Myometrial cell (primary cell): Measurements from ENCODE around the gene ITSN1. TPM values are rescaled to one million over a fixed set of nuclear protein-coding genes. Genes with fewer than 3 reads are reported as not detected.

Source experiments
- total RNA-seq: library from RNA; depleted of rRNA; stranded (reverse); fragments of >200 nt; gene quantifications from 2 replicates; pipeline ENCODE4 v1.2.3, GENCODE V29; 2015

Gene ITSN1
- 35.7 and 62.7 TPM in 2 replicates for total RNA-seq

GRCh38 chr21:33642027-33642895 is at the start of gene ITSN1:
Gene ITSN1 (plus strand): TSS chr21:33642501. CDS start chr21:33718829, 76,328 bp downstream.

DNA sequence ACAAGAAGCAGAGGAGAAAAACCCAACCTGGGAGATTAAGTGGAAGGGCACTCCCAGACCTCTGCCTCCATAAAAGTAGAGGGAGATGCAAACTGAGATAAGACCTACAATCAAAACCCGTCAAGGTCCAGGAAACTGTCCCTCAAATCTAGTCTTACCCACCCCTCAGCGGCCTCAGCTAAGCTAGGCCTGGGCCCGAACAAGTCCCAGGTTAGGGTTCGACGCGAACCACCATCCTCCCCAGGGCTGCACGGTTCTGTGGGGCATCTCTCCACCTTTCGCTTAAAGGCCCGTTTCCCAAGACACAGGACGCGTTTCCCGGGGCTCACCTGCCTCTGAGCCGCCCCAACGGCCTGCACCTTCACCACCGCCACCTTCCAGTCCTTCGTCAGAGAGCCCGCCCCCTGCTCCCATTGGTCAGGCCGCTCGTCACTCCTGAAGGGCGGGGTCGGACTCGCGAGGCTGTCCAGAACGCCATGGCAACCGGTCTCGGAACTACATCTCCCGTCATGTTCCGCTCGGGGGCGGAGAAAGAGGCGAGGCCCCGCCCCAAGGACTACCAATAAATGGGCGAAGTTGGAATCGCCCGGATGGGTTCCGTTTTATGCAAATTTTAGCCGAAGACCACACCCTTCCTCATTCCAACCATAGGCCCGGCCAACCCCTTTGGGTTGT is 812 bp upstream of the ITSN1 start, which contains the start of gene CRYZL1:
Gene CRYZL1 (minus strand): TSS at position 390 of the 675 bp plus-strand sequence. CDS start 10,190 bp downstream, outside the sequence.

DNA sequence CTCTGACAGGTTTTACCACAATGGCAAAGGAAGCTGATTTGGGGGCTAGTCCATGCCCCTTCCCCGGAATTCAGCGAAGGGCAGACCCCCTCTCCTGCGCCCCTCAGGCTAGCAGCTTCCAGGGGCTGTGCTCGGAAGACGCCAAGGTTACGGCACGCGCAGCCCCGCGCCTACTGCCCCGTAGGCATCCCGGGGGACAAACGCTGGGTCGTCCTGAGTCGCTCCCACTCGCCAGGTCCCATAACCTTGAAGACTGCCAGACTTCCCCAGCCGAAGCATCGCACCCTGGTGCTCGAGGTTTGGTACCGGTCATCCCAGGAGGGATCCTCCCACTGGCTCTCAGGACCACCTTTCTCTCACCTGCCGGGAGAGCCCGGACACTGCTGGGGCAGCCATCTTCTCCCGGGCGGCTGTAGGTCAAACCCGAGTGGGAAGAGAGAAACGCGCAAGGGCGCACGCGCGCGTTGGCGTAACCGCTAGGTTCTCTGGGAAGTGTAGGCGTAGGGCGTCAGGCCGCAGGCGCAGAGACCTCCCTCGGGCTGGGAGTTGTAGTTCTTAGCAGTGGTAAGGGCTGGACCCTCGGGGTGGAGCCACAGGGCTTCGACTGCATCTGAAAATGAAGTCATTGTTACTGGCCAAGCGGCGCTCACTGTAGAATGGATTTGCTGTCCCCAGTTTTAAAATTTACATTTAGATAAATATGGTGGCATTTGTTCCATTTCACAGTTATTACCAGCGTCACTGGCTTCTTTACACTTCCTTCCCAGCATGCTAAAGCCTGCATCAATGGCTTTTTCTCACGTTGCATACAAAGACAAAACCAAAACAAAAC is 273.3 kb downstream of the ITSN1 start, which contains the start of gene ATP5PO:
Gene ATP5PO (minus strand): TSS at position 437 of the 832 bp plus-strand sequence. CDS start 41 bp downstream, at position 396.

Other genes starting within 250 kb of the ITSN1 start
- 65.4 and 69.8 TPM in 2 replicates for gene IFNGR2, start 239.1 kb upstream of the ITSN1 start, total RNA-seq
- 11.8 and 28.0 TPM in 2 replicates for gene TMEM50B, start 162.5 kb upstream of the ITSN1 start, total RNA-seq
- 0.18 and 1.7 TPM in 2 replicates for gene DNAJC28, start 150.8 kb upstream of the ITSN1 start, total RNA-seq
- gene GART, start 100.4 kb upstream of the ITSN1 start, total RNA-seq: 76.7 and 95.2 TPM in 2 replicates
- 71.8 and 79.9 TPM in 2 replicates for gene SON, start 99.5 kb upstream of the ITSN1 start, total RNA-seq
- 22.2 and 24.1 TPM in 2 replicates for gene DONSON, start 53.8 kb upstream of the ITSN1 start, total RNA-seq
- 10.4 and 18.1 TPM in 2 replicates for gene CRYZL1, start 760 bp upstream of the ITSN1 start, total RNA-seq